CD4-positive, CD25-positive, alpha-beta regulatory T cell (primary cell): ENCODE results near the gene DNMT3B. TPM values are rescaled to one million over a fixed set of nuclear protein-coding genes. Genes with fewer than 3 reads are reported as not detected.

Experiments
- ATAC-seq, 2 donors: fragments of 150-1000 bp; cut with Tn5 transposase; one replicate each; pipeline ENCODE4 v1.10.0; 2021; ENCODE audit warnings: low read depth in 2 of 2, moderate number of reproducible peaks in 2 of 2, moderate library complexity in 1 of 2
- DNase-seq, 3 donors: peaks; one replicate each; pipeline versions ENCODE4 v3.0.0 to v3.0.0-alpha.2; 2012 to 2022; ENCODE audit warnings: mixed read lengths in 1 of 3
- H3K27ac ChIP-seq: one replicate; pipeline ENCODE4 v1.7.0; 2013; ENCODE audit warnings: mild to moderate bottlenecking, low read length; ENCODE audit not compliant: insufficient read depth, poor library complexity, severe bottlenecking
- H3K27me3 ChIP-seq: one replicate; pipeline ENCODE4 v1.7.0; 2013; ENCODE audit warnings: low read length; ENCODE audit not compliant: control insufficient read depth, insufficient read depth
- H3K36me3 ChIP-seq: one replicate; pipeline ENCODE4 v1.7.0; 2013; ENCODE audit warnings: mild to moderate bottlenecking, low read length, moderate library complexity; ENCODE audit not compliant: control insufficient read depth, insufficient read depth
- H3K4me1 ChIP-seq: 2 replicates; pipeline ENCODE4 v1.7.0; 2013; ENCODE audit warnings: mild to moderate bottlenecking, low read length; ENCODE audit not compliant: insufficient read depth, control insufficient read depth, poor library complexity, severe bottlenecking
- H3K4me3 ChIP-seq: one replicate; pipeline ENCODE4 v1.7.0; 2013; ENCODE audit warnings: low read depth, mild to moderate bottlenecking, low read length, moderate library complexity
- H3K9me3 ChIP-seq, 2 experiments: 1 replicate in 1 of 2; 2 replicates in 1 of 2; pipeline ENCODE4 v1.7.0; 2013; ENCODE audit warnings: low read length in 2 of 2, mild to moderate bottlenecking in 1 of 2, moderate library complexity in 1 of 2; ENCODE audit not compliant: control insufficient read depth in 2 of 2
- H3K27ac Mint-ChIP-seq, 3 donors: one replicate each; pipeline ENCODE4 v1.8.0; 2020 to 2022; ENCODE audit warnings: mild to moderate bottlenecking in 3 of 3, mixed read lengths in 3 of 3, moderate library complexity in 2 of 3
- H3K27me3 Mint-ChIP-seq: one replicate; pipeline ENCODE4 v1.8.0; 2022; ENCODE audit warnings: mild to moderate bottlenecking, mixed read lengths
- H3K36me3 Mint-ChIP-seq: one replicate; pipeline ENCODE4 v1.8.0; 2020; ENCODE audit warnings: mixed read lengths
- H3K4me1 Mint-ChIP-seq, 4 donors: one replicate each; pipeline ENCODE4 v1.8.0; 2020 to 2022; ENCODE audit warnings: mixed read lengths in 4 of 4, mild to moderate bottlenecking in 1 of 4
- H3K4me3 Mint-ChIP-seq, 4 donors: one replicate each; pipeline ENCODE4 v1.8.0; 2020 to 2022; ENCODE audit warnings: mild to moderate bottlenecking in 4 of 4, mixed read lengths in 4 of 4, moderate library complexity in 3 of 4
- H3K9me3 Mint-ChIP-seq, 7 donors: one replicate each; pipeline ENCODE4 v1.8.0; 2020 to 2022; ENCODE audit warnings: mixed read lengths in 7 of 7, mild to moderate bottlenecking in 3 of 7, moderate library complexity in 2 of 7
- polyA plus RNA-seq, 4 donors: library from polyadenylated mRNA; unstranded; fragments of 300-500 nt; fragmentation: Illumina TruSeq; gene quantifications; one replicate each; pipeline ENCODE4 v1.2.3, GENCODE V29; 2021
- total RNA-seq: library from RNA; stranded (reverse); gene quantifications from one replicate; pipeline ENCODE4 v1.2.3, GENCODE V29; 2022

Gene DNMT3B
- total and polyA plus RNA-seq, 5 donors from 2014 or later, result 0.14 to 0.47 TPM; not detected in 3

GRCh38 chr20:32752458-32753250 is 9.5 kb upstream of the DNMT3B start:
- H3K4me3 ChIP-seq, result no peak overlapping the region
- no peaks in the 10 kb centered on the region for H3K4me1 ChIP-seq
- no peaks in the 10 kb centered on the region for H3K27me3 Mint-ChIP-seq
- H3K9me3 ChIP-seq, result no peaks in the 10 kb centered on the region
- H3K9me3 Mint-ChIP-seq, result no peaks in the 10 kb centered on the region
- DNase-seq, result no peak
- no peaks in the 10 kb centered on the region for H3K4me1 Mint-ChIP-seq
- no peak overlapping the region for H3K27ac Mint-ChIP-seq
- no peak overlapping the region for H3K27ac ChIP-seq
- H3K36me3 ChIP-seq, result no peaks in the 10 kb centered on the region
- no peak overlapping the region for H3K4me3 Mint-ChIP-seq
- ATAC-seq, result no peak
- H3K36me3 Mint-ChIP-seq, result no peaks in the 10 kb centered on the region
- H3K27me3 ChIP-seq, result no peaks in the 10 kb centered on the region

- Histone ChIP-seq H3K4me3 (no peak overlapping the region), H3K4me1 (no peaks in the 10 kb centered on the region), H3K27me3 (no peaks in the 10 kb centered on the region), H3K27ac (no peak overlapping the region), H3K36me3 (no peaks in the 10 kb centered on the region), H3K9me3 (no peaks in the 10 kb centered on the region)
- no peaks in the 10 kb centered on the region for H3K27me3 Mint-ChIP-seq
- no peaks in the 10 kb centered on the region for H3K9me3 Mint-ChIP-seq
- ATAC-seq (no peak), DNase-seq (no peak)
- H3K27ac Mint-ChIP-seq, result peak overlapping the region in 1 of 3 donors; percentile 81
- peak overlapping the region in 1 of 4 donors; percentile 17 for H3K4me3 Mint-ChIP-seq
- H3K4me1 Mint-ChIP-seq, result no peaks in the 10 kb centered on the region
- H3K36me3 Mint-ChIP-seq, result no peaks in the 10 kb centered on the region
Measured at GRCh38 chr20:32753731-32754130, 8.5 kb upstream of the DNMT3B start.

GRCh38 chr20:32756156-32756555 is 6.0 kb upstream of the DNMT3B start:
- Mint-ChIP-seq H3K4me3 (peak overlapping the region in 1 of 4 donors; percentile 58), H3K36me3 (no peaks in the 10 kb centered on the region), H3K4me1 (peaks cover 0 to 2% (median under 1%) of the 10 kb centered on the region in 4 donors), H3K9me3 (no peaks in the 10 kb centered on the region), H3K27ac (no peak overlapping the region), H3K27me3 (no peaks in the 10 kb centered on the region)
- no peak for DNase-seq
- H3K36me3 ChIP-seq, result no peaks in the 10 kb centered on the region
- ATAC-seq, result no peak
- H3K27ac ChIP-seq, result no peak overlapping the region
- no peaks in the 10 kb centered on the region for H3K27me3 ChIP-seq
- H3K4me3 ChIP-seq, result no peak overlapping the region
- H3K4me1 ChIP-seq, result no peaks in the 10 kb centered on the region
- no peaks in the 10 kb centered on the region for H3K9me3 ChIP-seq

GRCh38 chr20:32761417-32761830 is 761 bp upstream of the DNMT3B start:
- Histone ChIP-seq H3K27ac (no peak overlapping the region), H3K4me1 (peaks cover 17% of the 10 kb centered on the region), H3K36me3 (no peaks in the 10 kb centered on the region), H3K9me3 (no peaks in the 10 kb centered on the region), H3K4me3 (peak overlapping the region; percentile 44), H3K27me3 (no peaks in the 10 kb centered on the region)
- ATAC-seq (no peak), DNase-seq (no peak)
- H3K36me3 Mint-ChIP-seq, result no peaks in the 10 kb centered on the region
- H3K9me3 Mint-ChIP-seq, result no peaks in the 10 kb centered on the region
- peak overlapping the region in 2 of 3 donors; percentile 41 to 67 for H3K27ac Mint-ChIP-seq
- peak overlapping the region; percentile 51 to 84 (median 84) for H3K4me3 Mint-ChIP-seq
- H3K27me3 Mint-ChIP-seq, result no peaks in the 10 kb centered on the region
- peaks cover 0 to 15% (median 3%) of the 10 kb centered on the region in 4 donors for H3K4me1 Mint-ChIP-seq

GRCh38 chr20:32762754-32763201 is 593 bp downstream of the DNMT3B start:
- no peak overlapping the region for H3K27ac ChIP-seq
- DNase-seq (peak in 2 of 3 donors; percentile 38 to 42), ATAC-seq (peak; percentile 21 to 31)
- Mint-ChIP-seq H3K9me3 (no peaks in the 10 kb centered on the region), H3K4me3 (peak overlapping the region; percentile 86 to 91 (median 88)), H3K27me3 (no peaks in the 10 kb centered on the region), H3K4me1 (peaks cover 0 to 15% (median 3%) of the 10 kb centered on the region in 4 donors), H3K27ac (peak overlapping the region in 2 of 3 donors; percentile 79 to 82), H3K36me3 (no peaks in the 10 kb centered on the region)
- H3K4me1 ChIP-seq, result peaks cover 17% of the 10 kb centered on the region
- no peaks in the 10 kb centered on the region for H3K36me3 ChIP-seq
- no peaks in the 10 kb centered on the region for H3K9me3 ChIP-seq
- H3K4me3 ChIP-seq, result no peak overlapping the region
- no peaks in the 10 kb centered on the region for H3K27me3 ChIP-seq

GRCh38 chr20:32763202-32764004 is 1.2 kb downstream of the DNMT3B start:
- no peaks in the 10 kb centered on the region for H3K9me3 ChIP-seq
- ATAC-seq (peak in 1 of 2 donors; percentile 29), DNase-seq (no peak)
- peak overlapping the region; percentile 86 to 91 (median 88) for H3K4me3 Mint-ChIP-seq
- H3K4me1 ChIP-seq, result peaks cover 17% of the 10 kb centered on the region
- no peaks in the 10 kb centered on the region for H3K36me3 ChIP-seq
- no peaks in the 10 kb centered on the region for H3K9me3 Mint-ChIP-seq
- H3K27me3 Mint-ChIP-seq, result no peaks in the 10 kb centered on the region
- H3K27me3 ChIP-seq, result no peaks in the 10 kb centered on the region
- peaks cover 0 to 15% (median 3%) of the 10 kb centered on the region in 4 donors for H3K4me1 Mint-ChIP-seq
- peak overlapping the region in 1 of 3 donors; percentile 82 for H3K27ac Mint-ChIP-seq
- no peak overlapping the region for H3K27ac ChIP-seq
- H3K4me3 ChIP-seq, result no peak overlapping the region
- H3K36me3 Mint-ChIP-seq, result no peaks in the 10 kb centered on the region

- Mint-ChIP-seq H3K9me3 (no peaks in the 10 kb centered on the region), H3K36me3 (no peaks in the 10 kb centered on the region), H3K27me3 (no peaks in the 10 kb centered on the region), H3K4me1 (peaks cover 0 to 15% (median 3%) of the 10 kb centered on the region in 4 donors), H3K4me3 (peak overlapping the region; percentile 35 to 86 (median 72)), H3K27ac (peak overlapping the region in 1 of 3 donors; percentile 78)
- Histone ChIP-seq H3K4me1 (peaks cover 17% of the 10 kb centered on the region), H3K9me3 (no peaks in the 10 kb centered on the region), H3K4me3 (no peak overlapping the region), H3K27me3 (no peaks in the 10 kb centered on the region), H3K27ac (no peak overlapping the region), H3K36me3 (no peaks in the 10 kb centered on the region)
- DNase-seq, result no peak
- ATAC-seq, result no peak
Measured at GRCh38 chr20:32764005-32764960, 2.1 kb downstream of the DNMT3B start.
